HL-60 (cell line): ENCODE measurements around the gene IGFBP4.

Source experiments
- GABPA ChIP-seq: IDR thresholded peaks from 2 replicates; pipeline ENCODE4 v1.6.1; 2012; ENCODE audit warnings: low read depth
- POLR2AphosphoS5 ChIP-seq: IDR thresholded peaks from 2 replicates; pipeline ENCODE4 v1.6.1; 2012; ENCODE audit warnings: low read depth
- SPI1 ChIP-seq: IDR thresholded peaks from 2 replicates; pipeline ENCODE4 v1.6.1; 2012; ENCODE audit warnings: low read depth, mild to moderate bottlenecking, borderline replicate concordance
- TF ChIP-seq, protein P1 (sequence below): IDR thresholded peaks from one replicate; pipeline ENCODE4 v1.5.1; 2011; ENCODE audit warnings: low read length, control low read depth, inconsistent platforms; ENCODE audit not compliant: insufficient read depth
- TF ChIP-seq, protein P2 (sequence below): IDR thresholded peaks from 2 replicates; pipeline ENCODE4 v1.6.1; 2012; ENCODE audit warnings: low read depth; ENCODE audit not compliant: insufficient replicate concordance

DNA sequence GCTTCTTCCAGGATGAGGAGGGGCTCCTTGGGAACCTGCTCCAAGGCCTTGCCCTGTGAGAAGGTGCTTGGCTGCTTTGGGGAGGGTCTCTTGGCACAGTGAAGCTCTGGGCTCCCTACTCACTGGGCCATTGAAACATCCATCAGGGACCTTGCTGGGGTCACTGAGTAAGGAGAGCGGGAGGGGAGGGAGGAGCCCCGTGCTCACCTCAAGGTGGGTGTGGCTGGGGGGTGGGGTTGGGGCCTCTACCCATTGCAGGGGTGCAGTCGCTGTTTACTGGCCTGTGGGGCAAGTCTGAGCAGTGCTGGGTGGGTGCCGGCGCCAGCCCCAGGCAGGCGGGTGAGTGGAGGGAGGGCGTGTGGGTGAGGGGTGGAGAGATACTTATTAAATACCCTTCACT is 48.2 kb downstream of the IGFBP4 start:
- TF ChIP-seq, protein P1, sequence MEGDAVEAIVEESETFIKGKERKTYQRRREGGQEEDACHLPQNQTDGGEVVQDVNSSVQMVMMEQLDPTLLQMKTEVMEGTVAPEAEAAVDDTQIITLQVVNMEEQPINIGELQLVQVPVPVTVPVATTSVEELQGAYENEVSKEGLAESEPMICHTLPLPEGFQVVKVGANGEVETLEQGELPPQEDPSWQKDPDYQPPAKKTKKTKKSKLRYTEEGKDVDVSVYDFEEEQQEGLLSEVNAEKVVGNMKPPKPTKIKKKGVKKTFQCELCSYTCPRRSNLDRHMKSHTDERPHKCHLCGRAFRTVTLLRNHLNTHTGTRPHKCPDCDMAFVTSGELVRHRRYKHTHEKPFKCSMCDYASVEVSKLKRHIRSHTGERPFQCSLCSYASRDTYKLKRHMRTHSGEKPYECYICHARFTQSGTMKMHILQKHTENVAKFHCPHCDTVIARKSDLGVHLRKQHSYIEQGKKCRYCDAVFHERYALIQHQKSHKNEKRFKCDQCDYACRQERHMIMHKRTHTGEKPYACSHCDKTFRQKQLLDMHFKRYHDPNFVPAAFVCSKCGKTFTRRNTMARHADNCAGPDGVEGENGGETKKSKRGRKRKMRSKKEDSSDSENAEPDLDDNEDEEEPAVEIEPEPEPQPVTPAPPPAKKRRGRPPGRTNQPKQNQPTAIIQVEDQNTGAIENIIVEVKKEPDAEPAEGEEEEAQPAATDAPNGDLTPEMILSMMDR, result no peak
- TF ChIP-seq, protein P2, sequence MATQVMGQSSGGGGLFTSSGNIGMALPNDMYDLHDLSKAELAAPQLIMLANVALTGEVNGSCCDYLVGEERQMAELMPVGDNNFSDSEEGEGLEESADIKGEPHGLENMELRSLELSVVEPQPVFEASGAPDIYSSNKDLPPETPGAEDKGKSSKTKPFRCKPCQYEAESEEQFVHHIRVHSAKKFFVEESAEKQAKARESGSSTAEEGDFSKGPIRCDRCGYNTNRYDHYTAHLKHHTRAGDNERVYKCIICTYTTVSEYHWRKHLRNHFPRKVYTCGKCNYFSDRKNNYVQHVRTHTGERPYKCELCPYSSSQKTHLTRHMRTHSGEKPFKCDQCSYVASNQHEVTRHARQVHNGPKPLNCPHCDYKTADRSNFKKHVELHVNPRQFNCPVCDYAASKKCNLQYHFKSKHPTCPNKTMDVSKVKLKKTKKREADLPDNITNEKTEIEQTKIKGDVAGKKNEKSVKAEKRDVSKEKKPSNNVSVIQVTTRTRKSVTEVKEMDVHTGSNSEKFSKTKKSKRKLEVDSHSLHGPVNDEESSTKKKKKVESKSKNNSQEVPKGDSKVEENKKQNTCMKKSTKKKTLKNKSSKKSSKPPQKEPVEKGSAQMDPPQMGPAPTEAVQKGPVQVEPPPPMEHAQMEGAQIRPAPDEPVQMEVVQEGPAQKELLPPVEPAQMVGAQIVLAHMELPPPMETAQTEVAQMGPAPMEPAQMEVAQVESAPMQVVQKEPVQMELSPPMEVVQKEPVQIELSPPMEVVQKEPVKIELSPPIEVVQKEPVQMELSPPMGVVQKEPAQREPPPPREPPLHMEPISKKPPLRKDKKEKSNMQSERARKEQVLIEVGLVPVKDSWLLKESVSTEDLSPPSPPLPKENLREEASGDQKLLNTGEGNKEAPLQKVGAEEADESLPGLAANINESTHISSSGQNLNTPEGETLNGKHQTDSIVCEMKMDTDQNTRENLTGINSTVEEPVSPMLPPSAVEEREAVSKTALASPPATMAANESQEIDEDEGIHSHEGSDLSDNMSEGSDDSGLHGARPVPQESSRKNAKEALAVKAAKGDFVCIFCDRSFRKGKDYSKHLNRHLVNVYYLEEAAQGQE, result no peak
- no peak for TF ChIP-seq POLR2AphosphoS5
- no peak for TF ChIP-seq GABPA
- no peak for TF ChIP-seq SPI1
